B cell (primary cell): Measurements from ENCODE around the gene HSD17B12. TPM values are rescaled to one million over a fixed set of nuclear protein-coding genes. Genes with fewer than 3 reads are reported as not detected.

Source experiments
- ATAC-seq: fragments of 200-7000 bp; cut with Tn5 transposase; one replicate; pipeline ENCODE4 v1.10.0; 2021; ENCODE audit warnings: low read depth, mild to moderate bottlenecking, moderate number of reproducible peaks, moderate library complexity
- CTCF ChIA-PET: fragments of 350-600 bp; sonication (Branson Sonifier 250); formaldehyde crosslinking; loops from one replicate; lab custom pipeline; 2021; ENCODE audit warnings: antibody characterized with exemption, inconsistent platforms; lab: Charles Lee
- POLR2A ChIA-PET: fragments of 350-600 bp; sonication (Branson Sonifier 250); formaldehyde crosslinking; loops from one replicate; lab custom pipeline; 2021; ENCODE audit warnings: antibody characterized with exemption; lab: Charles Lee
- DNase-seq: peaks from one replicate; pipeline ENCODE4 v3.0.0; 2013
- H2AFZ ChIP-seq: 2 replicates; pipeline ENCODE4 v1.6.1; 2012; ENCODE audit warnings: mild to moderate bottlenecking, low read depth, low read length; ENCODE audit not compliant: insufficient read depth, poor library complexity, severe bottlenecking
- H3K27ac ChIP-seq, 2 donors: 1 replicate in 1 of 2; 2 replicates in 1 of 2; pipeline ENCODE4 v1.5.1; 2012 to 2013; ENCODE audit warnings: low read length in 2 of 2, mild to moderate bottlenecking in 2 of 2, moderate library complexity in 1 of 2
- H3K27me3 ChIP-seq, 4 experiments: fragments of 200-600 bp in 1 of 4; sonication (generic) in 1 of 4; replicated peaks in 1 of 4; 1 replicate in 2 of 4; 2 replicates in 2 of 4; pipeline versions ENCODE4 v1.6.1 to v1.7.0; 2013 to 2016; ENCODE audit warnings: low read length in 3 of 4, mild to moderate bottlenecking in 2 of 4, mixed read lengths in 1 of 4, moderate library complexity in 1 of 4; ENCODE audit not compliant: insufficient read depth in 4 of 4, control insufficient read depth in 3 of 4; ENCODE audit errors: control extremely low read depth in 1 of 4
- H3K36me3 ChIP-seq, 2 experiments: replicated peaks in 1 of 2; 1 replicate in 1 of 2; 2 replicates in 1 of 2; pipeline versions ENCODE4 v1.6.1 to v1.7.1; 2013; ENCODE audit warnings: low read length in 1 of 2; ENCODE audit not compliant: insufficient read depth in 2 of 2, control insufficient read depth in 1 of 2; ENCODE audit errors: control extremely low read depth in 1 of 2, extremely low read depth in 1 of 2
- H3K4me1 ChIP-seq, 2 donors: fragments of 200-600 bp in 1 of 2; sonication (generic) in 1 of 2; 1 replicate in 1 of 2; 2 replicates in 1 of 2; pipeline versions ENCODE4 v1.5.1 to v1.6.1; 2013 to 2017; ENCODE audit warnings: low read length in 2 of 2; ENCODE audit not compliant: control insufficient read depth in 2 of 2, insufficient read depth in 2 of 2
- H3K4me2 ChIP-seq: replicated peaks from 2 replicates; pipeline ENCODE3; 2012; ENCODE audit warnings: mild to moderate bottlenecking, low read depth, low read length; ENCODE audit not compliant: poor library complexity, severe bottlenecking
- H3K4me3 ChIP-seq, 5 experiments: fragments of 200-600 bp in 1 of 5; sonication (generic) in 1 of 5; 1 replicate in 3 of 5; 2 replicates in 2 of 5; pipeline versions ENCODE4 v1.5.1 to v1.7.0; 2011 to 2016; ENCODE audit warnings: low read length in 4 of 5, mild to moderate bottlenecking in 4 of 5, low read depth in 2 of 5, control low read depth in 1 of 5, moderate library complexity in 1 of 5; ENCODE audit not compliant: insufficient read depth in 1 of 5; ENCODE audit errors: control extremely low read depth in 1 of 5, extremely low read depth in 1 of 5
- H3K79me2 ChIP-seq: fragments of 200-600 bp; sonication (generic); one replicate; pipeline ENCODE4 v1.6.0; 2016; ENCODE audit warnings: low read length; ENCODE audit not compliant: control insufficient read depth, insufficient read depth
- H3K9ac ChIP-seq: fragments of 200-600 bp; sonication (generic); 2 replicates; pipeline ENCODE4 v1.6.1; 2017; ENCODE audit warnings: mild to moderate bottlenecking, low read length, moderate library complexity
- H3K9me3 ChIP-seq, 3 donors: one replicate each; pipeline versions ENCODE4 v1.6.1 to v1.7.1; 2013; ENCODE audit warnings: low read length in 2 of 3; ENCODE audit not compliant: control insufficient read depth in 2 of 3, insufficient read depth in 1 of 3; ENCODE audit errors: control extremely low read depth in 1 of 3
- H4K20me1 ChIP-seq: 2 replicates; pipeline ENCODE4 v1.6.0; 2012; ENCODE audit warnings: mild to moderate bottlenecking, low read length; ENCODE audit not compliant: insufficient read depth, control insufficient read depth, poor library complexity, severe bottlenecking
- H3K27ac Mint-ChIP-seq: one replicate; pipeline ENCODE4 v1.8.0; 2021; ENCODE audit warnings: mixed read lengths
- H3K27me3 Mint-ChIP-seq: one replicate; pipeline ENCODE4 v1.8.0; 2021; ENCODE audit warnings: mixed read lengths
- H3K4me1 Mint-ChIP-seq: one replicate; pipeline ENCODE4 v1.8.0; 2021; ENCODE audit warnings: mixed read lengths
- H3K4me3 Mint-ChIP-seq: one replicate; pipeline ENCODE4 v1.8.0; 2021; ENCODE audit warnings: mixed read lengths
- H3K9me3 Mint-ChIP-seq: one replicate; pipeline ENCODE4 v1.8.0; 2022; ENCODE audit warnings: mixed read lengths; ENCODE audit not compliant: insufficient read depth
- EZH2 ChIP-seq: IDR thresholded peaks from 2 replicates; pipeline ENCODE4 v1.6.1; 2012; ENCODE audit warnings: borderline replicate concordance, low read depth, mild to moderate bottlenecking, moderate library complexity, low read length; ENCODE audit not compliant: insufficient read depth, poor library complexity, severe bottlenecking
- WGBS: methylation state at CpG from one replicate; pipeline ENCODE4 v1.1.5; 2013; ENCODE audit warnings: missing lambda C conversion rate; ENCODE audit not compliant: insufficient coverage; 5-methylcytosine and 5-hydroxymethylcytosine counted together
- intact Hi-C: fragments of 100-400 bp; cut with micrococcal nuclease; formaldehyde crosslinking; loops from one replicate; pipeline ENCODE4 v1.10.0; 2022
- polyA plus RNA-seq: library from polyadenylated mRNA; depleted of rRNA; stranded (reverse); fragments of >200 nt; gene quantifications from 2 replicates; pipeline ENCODE4 v1.2.3, GENCODE V29; 2012
- total RNA-seq, 2 donors: library from RNA; stranded (reverse); fragments of 120-200 nt in 1 of 2; gene quantifications; 1 replicate in 1 of 2; 2 replicates in 1 of 2; pipeline versions ENCODE4 v1.2.3 to v1.2.4, GENCODE V29; 2013 to 2022
- TF ChIP-seq, protein P1 (sequence below): fragments of 200-600 bp; IDR thresholded peaks from one replicate; pipeline ENCODE4 v1.8.0; 2022; ENCODE audit warnings: antibody characterized with exemption, mild to moderate bottlenecking

Gene HSD17B12
- total and polyA plus RNA-seq, 2 donors (not counting 1 experiment from before 2014, with no cell fraction given): 13.1 to 34.6 TPM

DNA sequence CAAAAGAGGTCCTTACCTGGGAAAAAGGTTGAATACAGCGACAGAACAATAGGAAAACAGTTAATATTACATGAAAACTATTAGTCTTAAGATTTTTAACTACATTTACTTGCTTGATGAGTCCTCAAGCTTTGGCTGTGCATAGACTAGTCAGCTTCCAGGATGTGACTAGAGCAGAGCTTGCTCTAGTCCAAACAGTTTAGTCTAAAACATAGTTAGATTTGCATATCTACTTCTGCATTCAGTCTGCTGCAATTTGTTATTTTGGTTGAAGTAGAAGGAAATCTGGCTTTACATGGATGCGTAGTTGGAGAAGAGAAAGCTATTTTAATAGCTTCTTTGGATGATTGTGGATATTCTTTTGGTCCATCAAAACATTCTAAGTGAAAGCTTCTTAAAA is 104.8 kb downstream of the HSD17B12 start:
- intact Hi-C loops: no loop called here
- Mint-ChIP-seq H3K4me1 (peaks cover 22% of the 10 kb centered on the region), H3K9me3 (peaks cover 17% of the 10 kb centered on the region), H3K27me3 (no peaks in the 10 kb centered on the region), H3K27ac (no peak overlapping the region), H3K4me3 (no peak overlapping the region)
- H3K27ac ChIP-seq: no peak overlapping the region
- no peak for ATAC-seq
- no peak overlapping the region for H3K9ac ChIP-seq
- CTCF ChIA-PET: no interaction called here
- WGBS: no CpG with 5 or more reads among the region's 2 CpGs
- no peak for DNase-seq
- H3K36me3 ChIP-seq: no peaks in the 10 kb centered on the region
- H3K9me3 ChIP-seq: peaks cover 12 to 31% (median 17%) of the 10 kb centered on the region in 3 donors
- no peaks in the 10 kb centered on the region for H4K20me1 ChIP-seq
- no peak overlapping the region for H3K4me3 ChIP-seq
- peaks cover 11 to 14% of the 10 kb centered on the region in 2 donors for H3K4me1 ChIP-seq
- no peak overlapping the region for H3K4me2 ChIP-seq
- POLR2A ChIA-PET: no interaction called here
- no peak for TF ChIP-seq EZH2
- TF ChIP-seq, protein P1, sequence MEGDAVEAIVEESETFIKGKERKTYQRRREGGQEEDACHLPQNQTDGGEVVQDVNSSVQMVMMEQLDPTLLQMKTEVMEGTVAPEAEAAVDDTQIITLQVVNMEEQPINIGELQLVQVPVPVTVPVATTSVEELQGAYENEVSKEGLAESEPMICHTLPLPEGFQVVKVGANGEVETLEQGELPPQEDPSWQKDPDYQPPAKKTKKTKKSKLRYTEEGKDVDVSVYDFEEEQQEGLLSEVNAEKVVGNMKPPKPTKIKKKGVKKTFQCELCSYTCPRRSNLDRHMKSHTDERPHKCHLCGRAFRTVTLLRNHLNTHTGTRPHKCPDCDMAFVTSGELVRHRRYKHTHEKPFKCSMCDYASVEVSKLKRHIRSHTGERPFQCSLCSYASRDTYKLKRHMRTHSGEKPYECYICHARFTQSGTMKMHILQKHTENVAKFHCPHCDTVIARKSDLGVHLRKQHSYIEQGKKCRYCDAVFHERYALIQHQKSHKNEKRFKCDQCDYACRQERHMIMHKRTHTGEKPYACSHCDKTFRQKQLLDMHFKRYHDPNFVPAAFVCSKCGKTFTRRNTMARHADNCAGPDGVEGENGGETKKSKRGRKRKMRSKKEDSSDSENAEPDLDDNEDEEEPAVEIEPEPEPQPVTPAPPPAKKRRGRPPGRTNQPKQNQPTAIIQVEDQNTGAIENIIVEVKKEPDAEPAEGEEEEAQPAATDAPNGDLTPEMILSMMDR: no peak
- H3K79me2 ChIP-seq: no peaks in the 10 kb centered on the region
- no peak overlapping the region for H2AFZ ChIP-seq
- H3K27me3 ChIP-seq: no peaks in the 10 kb centered on the region

- Mint-ChIP-seq H3K27ac (no peak overlapping the region), H3K4me1 (peaks cover 22% of the 10 kb centered on the region), H3K27me3 (no peaks in the 10 kb centered on the region), H3K4me3 (no peak overlapping the region), H3K9me3 (peaks cover 16% of the 10 kb centered on the region)
- Histone ChIP-seq H3K4me3 (no peak overlapping the region), H3K27me3 (no peaks in the 10 kb centered on the region), H3K27ac (no peak overlapping the region), H3K4me2 (no peak overlapping the region), H2AFZ (no peak overlapping the region), H3K79me2 (no peaks in the 10 kb centered on the region), H3K9ac (no peak overlapping the region), H3K36me3 (no peaks in the 10 kb centered on the region), H3K9me3 (peaks cover 10 to 31% (median 17%) of the 10 kb centered on the region in 3 donors), H4K20me1 (no peaks in the 10 kb centered on the region), H3K4me1 (peaks cover 11 to 14% of the 10 kb centered on the region in 2 donors)
- no peak for DNase-seq
- ATAC-seq: no peak
- WGBS: 94% methylated on average over 3 of the region's 3 CpGs
- intact Hi-C loops: no loop called here
- TF ChIP-seq EZH2: no peak
- TF ChIP-seq, protein P1: no peak
- CTCF ChIA-PET: no interaction called here
- POLR2A ChIA-PET: no interaction called here
Observed at GRCh38 chr11:43786016-43786415, 105.5 kb downstream of the HSD17B12 start.
